ENCODE results near the gene GPN1.
"Not testable (repeated sequence)": the region's sequence is repeated elsewhere in the genome, so short reads cannot be mapped to it uniquely, and the experiment has no call there.

GRCh38 chr2:27630257-27630656, 1.4 kb downstream of the GPN1 start:
- not testable (repeated sequence) for TF ChIP-seq CTCF, POLR2AphosphoS5 (IDR thresholded peaks at IDR 0.05)

Data from sigmoid colon (tissue), 4 donors.